GM19025 (cell line): ENCODE data around the gene RXFP3.
"Not testable (repeated sequence)": the region's sequence is repeated elsewhere in the genome, so short reads cannot be mapped to it uniquely, and the experiment has no call there.

Experiments used
- ATAC-seq: cut with Tn5 transposase; IDR thresholded peaks from one replicate; pipeline ENCODE4 v1.9.1; 2021; ENCODE audit warnings: mild to moderate bottlenecking, low read depth, moderate library complexity; ENCODE audit not compliant: unreplicated experiment

Gene RXFP3

GRCh38 chr5:33934176-33934575 is 2.0 kb upstream of the RXFP3 start:
- peak; percentile 17 for ATAC-seq

GRCh38 chr5:33936004-33936380 is 194 bp upstream of the RXFP3 start:
- ATAC-seq = no peak

DNA sequence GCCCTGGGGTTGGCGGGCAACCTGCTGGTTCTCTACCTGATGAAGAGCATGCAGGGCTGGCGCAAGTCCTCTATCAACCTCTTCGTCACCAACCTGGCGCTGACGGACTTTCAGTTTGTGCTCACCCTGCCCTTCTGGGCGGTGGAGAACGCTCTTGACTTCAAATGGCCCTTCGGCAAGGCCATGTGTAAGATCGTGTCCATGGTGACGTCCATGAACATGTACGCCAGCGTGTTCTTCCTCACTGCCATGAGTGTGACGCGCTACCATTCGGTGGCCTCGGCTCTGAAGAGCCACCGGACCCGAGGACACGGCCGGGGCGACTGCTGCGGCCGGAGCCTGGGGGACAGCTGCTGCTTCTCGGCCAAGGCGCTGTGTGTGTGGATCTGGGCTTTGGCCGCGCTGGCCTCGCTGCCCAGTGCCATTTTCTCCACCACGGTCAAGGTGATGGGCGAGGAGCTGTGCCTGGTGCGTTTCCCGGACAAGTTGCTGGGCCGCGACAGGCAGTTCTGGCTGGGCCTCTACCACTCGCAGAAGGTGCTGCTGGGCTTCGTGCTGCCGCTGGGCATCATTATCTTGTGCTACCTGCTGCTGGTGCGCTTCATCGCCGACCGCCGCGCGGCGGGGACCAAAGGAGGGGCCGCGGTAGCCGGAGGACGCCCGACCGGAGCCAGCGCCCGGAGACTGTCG is 976 bp downstream of the RXFP3 start:
- no peak for ATAC-seq

DNA sequence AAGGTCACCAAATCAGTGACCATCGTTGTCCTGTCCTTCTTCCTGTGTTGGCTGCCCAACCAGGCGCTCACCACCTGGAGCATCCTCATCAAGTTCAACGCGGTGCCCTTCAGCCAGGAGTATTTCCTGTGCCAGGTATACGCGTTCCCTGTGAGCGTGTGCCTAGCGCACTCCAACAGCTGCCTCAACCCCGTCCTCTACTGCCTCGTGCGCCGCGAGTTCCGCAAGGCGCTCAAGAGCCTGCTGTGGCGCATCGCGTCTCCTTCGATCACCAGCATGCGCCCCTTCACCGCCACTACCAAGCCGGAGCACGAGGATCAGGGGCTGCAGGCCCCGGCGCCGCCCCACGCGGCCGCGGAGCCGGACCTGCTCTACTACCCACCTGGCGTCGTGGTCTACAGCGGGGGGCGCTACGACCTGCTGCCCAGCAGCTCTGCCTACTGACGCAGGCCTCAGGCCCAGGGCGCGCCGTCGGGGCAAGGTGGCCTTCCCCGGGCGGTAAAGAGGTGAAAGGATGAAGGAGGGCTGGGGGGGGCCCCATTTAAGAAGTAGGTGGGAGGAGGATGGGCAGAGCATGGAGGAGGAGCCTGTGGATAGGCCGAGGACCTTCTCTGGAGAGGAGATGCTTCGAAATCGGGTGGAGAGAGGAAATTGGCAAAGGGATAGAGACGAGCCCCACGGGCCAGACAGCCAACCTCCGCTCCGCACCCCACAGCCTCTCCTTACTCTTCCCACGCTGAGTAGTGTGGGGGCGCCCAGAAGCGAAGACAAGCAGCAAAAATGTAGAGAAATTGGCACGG is 1.7 kb downstream of the RXFP3 start:
- ATAC-seq = no peak

- no peak for ATAC-seq
These were observed 2.3 kb downstream of the RXFP3 start for GRCh38 chr5:33938507-33938796.

GRCh38 chr5:33938881-33939280 is 2.7 kb downstream of the RXFP3 start:
- ATAC-seq = no peak

- no peak for ATAC-seq
These were observed 3.5 kb downstream of the RXFP3 start for GRCh38 chr5:33939556-33940262.

DNA sequence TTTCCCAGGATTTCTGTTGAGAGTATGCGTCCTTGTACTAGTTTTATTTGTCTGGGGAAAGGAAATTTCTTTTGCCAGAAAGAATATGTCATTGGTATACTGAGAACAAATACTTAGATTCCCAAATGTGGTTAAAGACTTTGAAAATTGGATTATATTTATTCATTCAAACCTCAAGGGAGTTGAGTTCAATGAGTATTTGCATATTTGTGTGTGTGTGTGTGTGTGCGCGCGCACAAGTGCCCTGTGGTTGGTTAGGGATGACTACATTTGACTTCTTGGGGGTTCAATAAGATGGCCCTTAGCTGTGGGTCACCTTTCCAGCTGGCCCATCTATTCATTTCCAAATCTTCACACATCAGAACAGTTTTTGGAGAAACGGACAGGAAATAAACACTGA is 4.9 kb downstream of the RXFP3 start:
- no peak for ATAC-seq

GRCh38 chr5:33944543-33945132 is 8.5 kb downstream of the RXFP3 start:
- no peak for ATAC-seq

DNA sequence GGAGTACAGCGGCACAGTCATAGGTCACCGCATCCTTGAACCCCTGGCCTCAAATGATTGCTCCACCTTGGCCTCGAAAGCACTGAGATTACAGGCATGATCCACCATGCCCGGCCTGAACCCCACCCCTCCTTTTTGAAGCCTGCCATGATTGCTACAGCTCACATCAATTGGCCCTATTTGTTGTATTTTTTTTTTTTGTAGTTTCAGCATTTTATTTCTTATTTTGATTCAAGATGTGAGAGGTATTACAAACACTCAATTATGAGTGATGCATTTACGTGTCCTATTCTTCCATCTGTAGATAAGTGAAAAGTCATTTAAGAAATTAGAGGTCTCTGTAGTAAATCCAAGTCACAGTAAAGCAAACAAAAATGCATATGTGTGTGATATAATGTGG is 16.0 kb downstream of the RXFP3 start:
- ATAC-seq = not testable (repeated sequence)

GRCh38 chr5:33957577-33958150 is 21.5 kb downstream of the RXFP3 start:
- no peak for ATAC-seq

GRCh38 chr5:33958176-33958575 is 22.0 kb downstream of the RXFP3 start:
- ATAC-seq = no peak

DNA sequence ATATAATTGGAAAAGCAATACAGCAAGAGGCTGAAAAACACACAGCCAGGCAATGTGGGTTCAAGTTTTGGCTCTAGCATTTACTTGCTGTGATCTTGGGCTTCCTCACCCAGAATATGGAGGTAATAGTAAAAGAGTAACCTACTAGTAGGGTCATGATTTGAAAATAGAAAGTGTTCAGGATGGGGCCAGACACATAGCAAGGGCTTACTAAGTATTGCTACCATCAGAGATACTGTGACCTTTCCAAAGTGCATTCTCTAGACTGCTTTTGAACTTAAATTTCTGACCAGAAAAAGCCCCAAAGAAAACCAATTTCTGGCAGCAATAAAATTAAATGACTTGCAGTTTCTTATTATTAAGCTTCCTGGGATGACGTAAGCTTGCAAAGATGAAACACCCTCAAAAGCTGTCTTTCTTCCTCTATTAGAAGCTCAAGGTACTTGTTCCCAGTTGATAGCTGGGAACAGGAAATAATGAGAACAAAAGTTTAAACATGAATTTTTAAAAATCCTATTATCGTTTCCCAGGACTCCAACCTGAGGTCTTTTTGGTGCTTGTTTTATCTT is 28.0 kb downstream of the RXFP3 start:
- ATAC-seq = no peak

DNA sequence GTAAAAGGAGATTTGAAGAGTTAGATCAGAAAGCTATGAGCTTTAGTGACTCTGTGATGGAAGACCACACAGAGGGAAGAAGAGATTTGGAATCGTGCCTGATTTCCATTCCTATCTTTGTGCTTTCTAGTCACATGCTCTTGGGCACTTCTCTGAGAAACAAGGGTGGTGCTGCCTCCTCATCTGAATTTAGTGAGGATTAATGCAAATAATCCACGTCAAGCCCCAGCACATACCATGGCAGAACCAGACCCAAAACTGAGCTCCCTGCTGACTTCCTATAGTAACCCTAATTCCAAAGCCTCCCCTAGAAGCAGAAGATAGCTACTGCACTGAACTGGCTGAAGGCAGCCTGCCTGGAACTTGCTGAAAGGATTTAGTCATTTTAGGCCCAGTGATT is 30.6 kb downstream of the RXFP3 start:
- no peak for ATAC-seq

GRCh38 chr5:33968211-33969005 is 32.2 kb downstream of the RXFP3 start:
- ATAC-seq = no peak

GRCh38 chr5:33969572-33970452 is 33.6 kb downstream of the RXFP3 start:
- peak; percentile 65 for ATAC-seq

GRCh38 chr5:33973271-33973670 is 37.1 kb downstream of the RXFP3 start:
- no peak for ATAC-seq

- no peak for ATAC-seq
These were observed 39.7 kb downstream of the RXFP3 start for GRCh38 chr5:33975852-33976251.

- no peak for ATAC-seq
These were observed 40.1 kb downstream of the RXFP3 start for GRCh38 chr5:33976307-33976706.
